SK-N-SH treated with all-trans-retinoic acid at 6 μM for 48 hours (cell line): ENCODE results near the gene LRP3.

Source experiments
- ATAC-seq: fragments of 200-7000 bp; cut with Tn5 transposase; 3 replicates; pipeline ENCODE4 v1.9.1; 2020; ENCODE audit warnings: mild to moderate bottlenecking, moderate library complexity
- ARNTL ChIP-seq: fragments of 450-650 bp; formaldehyde crosslinking; IDR thresholded peaks from 2 replicates; pipeline ENCODE4 v1.5.0; 2020; ENCODE audit warnings: low read depth, mild to moderate bottlenecking, moderate library complexity, borderline replicate concordance
- BACH2 ChIP-seq: fragments of 250-450 bp; sonication (Bioruptor Pico); IDR thresholded peaks from 2 replicates; pipeline ENCODE4 v1.9.0; 2021; ENCODE audit warnings: mild to moderate bottlenecking, borderline replicate concordance
- CSRNP3 ChIP-seq: fragments of 250-450 bp; sonication (Bioruptor Pico); IDR thresholded peaks from 2 replicates; pipeline ENCODE4 v1.5.1; 2021; ENCODE audit warnings: mild to moderate bottlenecking, moderate library complexity
- ESRRG ChIP-seq: fragments of 250-450 bp; sonication (Bioruptor Pico); IDR thresholded peaks from 2 replicates; pipeline ENCODE4 v1.6.1; 2021; ENCODE audit warnings: mild to moderate bottlenecking
- GLIS3 ChIP-seq: fragments of 250-450 bp; sonication (Bioruptor Pico); IDR thresholded peaks from 2 replicates; pipeline ENCODE4 v1.5.0; 2020; ENCODE audit warnings: mild to moderate bottlenecking, moderate library complexity
- ISL1 ChIP-seq: fragments of 250-450 bp; sonication (Bioruptor Pico); IDR thresholded peaks from 2 replicates; pipeline ENCODE4 v2.1.2; 2022; ENCODE audit warnings: mild to moderate bottlenecking, moderate library complexity
- OSR1 ChIP-seq: fragments of 250-450 bp; sonication (Bioruptor Pico); IDR thresholded peaks from 2 replicates; pipeline ENCODE4 v1.8.0; 2022; ENCODE audit warnings: moderate library complexity, mild to moderate bottlenecking, inconsistent platforms
- PATZ1 ChIP-seq: fragments of 250-450 bp; sonication (Bioruptor Pico); IDR thresholded peaks from 2 replicates; pipeline ENCODE4 v1.8.0; 2020; ENCODE audit warnings: mild to moderate bottlenecking, moderate library complexity, borderline replicate concordance
- POU6F1 ChIP-seq: fragments of 250-450 bp; sonication (Bioruptor Pico); IDR thresholded peaks from 2 replicates; pipeline ENCODE4 v1.8.0; 2021; ENCODE audit warnings: low read depth, mild to moderate bottlenecking, moderate library complexity, borderline replicate concordance
- PPARA ChIP-seq: fragments of 250-450 bp; sonication (Bioruptor Pico); IDR thresholded peaks from 2 replicates; pipeline ENCODE4 v1.5.0; 2020; ENCODE audit warnings: mild to moderate bottlenecking, borderline replicate concordance
- RARB ChIP-seq: fragments of 250-450 bp; sonication (Bioruptor Pico); IDR thresholded peaks from 2 replicates; pipeline ENCODE4 v1.8.0; 2021; ENCODE audit warnings: mild to moderate bottlenecking, moderate library complexity
- SNAI2 ChIP-seq: fragments of 250-450 bp; sonication (Bioruptor Pico); IDR thresholded peaks from 2 replicates; pipeline ENCODE4 v1.5.0; 2020; ENCODE audit warnings: mild to moderate bottlenecking, moderate library complexity
- TCF4 ChIP-seq: fragments of 250-450 bp; sonication (Bioruptor Pico); IDR thresholded peaks from 2 replicates; pipeline ENCODE4 v1.8.0; 2021; ENCODE audit warnings: mild to moderate bottlenecking, moderate library complexity, borderline replicate concordance
- TOX ChIP-seq: fragments of 250-450 bp; sonication (Bioruptor Pico); IDR thresholded peaks from 2 replicates; pipeline ENCODE4 v1.8.0; 2021; ENCODE audit warnings: mild to moderate bottlenecking, moderate library complexity, borderline replicate concordance
- ZC3H10 ChIP-seq: fragments of 250-450 bp; sonication (Bioruptor Pico); IDR thresholded peaks from 2 replicates; pipeline ENCODE4 v1.5.1; 2021; ENCODE audit warnings: mild to moderate bottlenecking, moderate library complexity
- ZFP3 ChIP-seq: fragments of 250-450 bp; sonication (Bioruptor Pico); IDR thresholded peaks from 2 replicates; pipeline ENCODE4 v1.5.0; 2020; ENCODE audit warnings: mild to moderate bottlenecking, moderate library complexity
- ZNF565 ChIP-seq: fragments of 450-650 bp; formaldehyde crosslinking; conservative IDR thresholded peaks from 2 replicates; pipeline ENCODE4 v1.5.0; 2020; ENCODE audit warnings: low read depth, mild to moderate bottlenecking, moderate library complexity
- ZNF70 ChIP-seq: fragments of 450-650 bp; formaldehyde crosslinking; IDR thresholded peaks from 2 replicates; pipeline ENCODE4 v1.5.0; 2020; ENCODE audit warnings: mild to moderate bottlenecking, moderate library complexity
- ZNF8 ChIP-seq: fragments of 450-650 bp; formaldehyde crosslinking; IDR thresholded peaks from 2 replicates; pipeline ENCODE4 v1.5.0; 2020; ENCODE audit warnings: mild to moderate bottlenecking, moderate library complexity
- TF ChIP-seq, protein P1 (sequence below): fragments of 250-450 bp; sonication (Bioruptor Pico); IDR thresholded peaks from 2 replicates; pipeline ENCODE4 v1.5.0; 2020; ENCODE audit warnings: mild to moderate bottlenecking, moderate library complexity
- TF ChIP-seq, protein P2 (sequence below): fragments of 250-450 bp; sonication (Bioruptor Pico); IDR thresholded peaks from 2 replicates; pipeline ENCODE4 v1.5.1; 2020; ENCODE audit warnings: low read depth, mild to moderate bottlenecking, moderate library complexity

The LRP3 gene

DNA sequence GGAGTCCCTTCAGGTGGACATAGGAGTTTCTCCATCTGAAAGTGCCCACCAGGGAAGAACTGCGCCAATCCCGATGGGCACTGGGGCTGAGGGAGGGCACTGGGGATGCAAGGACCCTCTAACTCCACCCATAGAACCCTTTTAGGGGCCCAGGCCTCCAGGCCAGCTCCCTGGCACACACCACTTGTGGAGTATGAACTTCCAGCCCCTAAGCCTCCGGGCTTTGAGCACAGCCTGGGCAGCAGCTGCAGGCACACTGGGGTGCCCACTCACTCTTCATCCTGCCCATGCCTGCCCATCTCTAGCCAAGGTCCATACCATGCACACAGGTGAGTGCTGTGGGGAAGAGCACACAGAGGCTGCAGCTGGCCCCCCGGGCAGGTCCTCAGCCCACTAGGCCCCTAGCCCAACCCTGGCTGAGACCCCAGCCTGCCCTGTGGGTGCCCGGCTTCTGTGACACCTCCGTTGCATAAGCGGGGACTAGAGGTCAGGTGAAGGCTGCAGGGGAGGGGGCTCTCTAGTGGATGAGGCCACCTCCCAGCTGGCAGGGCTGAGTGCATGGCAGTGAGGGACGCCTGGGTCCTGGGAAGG lies 46.1 kb downstream of the LRP3 start:
- TF ChIP-seq TCF4 (CRISPR knock-in tag) = no peak
- no peak for TF ChIP-seq SNAI2
- no peak for TF ChIP-seq RARB (CRISPR knock-in tag)
- no peak for TF ChIP-seq ZC3H10 (CRISPR knock-in tag)
- ATAC-seq = no peak

GRCh38 chr19:33241091-33241529 lies 47.0 kb downstream of the LRP3 start:
- TF ChIP-seq SNAI2 (no peak), ZC3H10 (CRISPR knock-in tag) (no peak), POU6F1 (CRISPR knock-in tag) (no peak), ZNF70 (no peak), ZFP3 (no peak), TCF4 (CRISPR knock-in tag) (no peak), GLIS3 (CRISPR knock-in tag) (no peak), ISL1 (CRISPR knock-in tag) (no peak), RARB (CRISPR knock-in tag) (no peak), ARNTL (no peak), OSR1 (CRISPR knock-in tag) (no peak), ZNF565 (CRISPR knock-in tag) (no peak), CSRNP3 (CRISPR knock-in tag) (no peak), TOX (CRISPR knock-in tag) (no peak), PATZ1 (no peak), ESRRG (no peak), PPARA (CRISPR knock-in tag) (no peak), BACH2 (no peak)
- TF ChIP-seq, protein P1, sequence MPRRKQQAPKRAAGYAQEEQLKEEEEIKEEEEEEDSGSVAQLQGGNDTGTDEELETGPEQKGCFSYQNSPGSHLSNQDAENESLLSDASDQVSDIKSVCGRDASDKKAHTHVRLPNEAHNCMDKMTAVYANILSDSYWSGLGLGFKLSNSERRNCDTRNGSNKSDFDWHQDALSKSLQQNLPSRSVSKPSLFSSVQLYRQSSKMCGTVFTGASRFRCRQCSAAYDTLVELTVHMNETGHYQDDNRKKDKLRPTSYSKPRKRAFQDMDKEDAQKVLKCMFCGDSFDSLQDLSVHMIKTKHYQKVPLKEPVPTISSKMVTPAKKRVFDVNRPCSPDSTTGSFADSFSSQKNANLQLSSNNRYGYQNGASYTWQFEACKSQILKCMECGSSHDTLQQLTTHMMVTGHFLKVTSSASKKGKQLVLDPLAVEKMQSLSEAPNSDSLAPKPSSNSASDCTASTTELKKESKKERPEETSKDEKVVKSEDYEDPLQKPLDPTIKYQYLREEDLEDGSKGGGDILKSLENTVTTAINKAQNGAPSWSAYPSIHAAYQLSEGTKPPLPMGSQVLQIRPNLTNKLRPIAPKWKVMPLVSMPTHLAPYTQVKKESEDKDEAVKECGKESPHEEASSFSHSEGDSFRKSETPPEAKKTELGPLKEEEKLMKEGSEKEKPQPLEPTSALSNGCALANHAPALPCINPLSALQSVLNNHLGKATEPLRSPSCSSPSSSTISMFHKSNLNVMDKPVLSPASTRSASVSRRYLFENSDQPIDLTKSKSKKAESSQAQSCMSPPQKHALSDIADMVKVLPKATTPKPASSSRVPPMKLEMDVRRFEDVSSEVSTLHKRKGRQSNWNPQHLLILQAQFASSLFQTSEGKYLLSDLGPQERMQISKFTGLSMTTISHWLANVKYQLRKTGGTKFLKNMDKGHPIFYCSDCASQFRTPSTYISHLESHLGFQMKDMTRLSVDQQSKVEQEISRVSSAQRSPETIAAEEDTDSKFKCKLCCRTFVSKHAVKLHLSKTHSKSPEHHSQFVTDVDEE (CRISPR knock-in tag) = no peak
- TF ChIP-seq, protein P2, sequence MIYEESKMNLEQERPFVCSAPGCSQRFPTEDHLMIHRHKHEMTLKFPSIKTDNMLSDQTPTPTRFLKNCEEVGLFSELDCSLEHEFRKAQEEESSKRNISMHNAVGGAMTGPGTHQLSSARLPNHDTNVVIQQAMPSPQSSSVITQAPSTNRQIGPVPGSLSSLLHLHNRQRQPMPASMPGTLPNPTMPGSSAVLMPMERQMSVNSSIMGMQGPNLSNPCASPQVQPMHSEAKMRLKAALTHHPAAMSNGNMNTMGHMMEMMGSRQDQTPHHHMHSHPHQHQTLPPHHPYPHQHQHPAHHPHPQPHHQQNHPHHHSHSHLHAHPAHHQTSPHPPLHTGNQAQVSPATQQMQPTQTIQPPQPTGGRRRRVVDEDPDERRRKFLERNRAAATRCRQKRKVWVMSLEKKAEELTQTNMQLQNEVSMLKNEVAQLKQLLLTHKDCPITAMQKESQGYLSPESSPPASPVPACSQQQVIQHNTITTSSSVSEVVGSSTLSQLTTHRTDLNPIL (CRISPR knock-in tag) = no peak
- no peak for ATAC-seq

DNA sequence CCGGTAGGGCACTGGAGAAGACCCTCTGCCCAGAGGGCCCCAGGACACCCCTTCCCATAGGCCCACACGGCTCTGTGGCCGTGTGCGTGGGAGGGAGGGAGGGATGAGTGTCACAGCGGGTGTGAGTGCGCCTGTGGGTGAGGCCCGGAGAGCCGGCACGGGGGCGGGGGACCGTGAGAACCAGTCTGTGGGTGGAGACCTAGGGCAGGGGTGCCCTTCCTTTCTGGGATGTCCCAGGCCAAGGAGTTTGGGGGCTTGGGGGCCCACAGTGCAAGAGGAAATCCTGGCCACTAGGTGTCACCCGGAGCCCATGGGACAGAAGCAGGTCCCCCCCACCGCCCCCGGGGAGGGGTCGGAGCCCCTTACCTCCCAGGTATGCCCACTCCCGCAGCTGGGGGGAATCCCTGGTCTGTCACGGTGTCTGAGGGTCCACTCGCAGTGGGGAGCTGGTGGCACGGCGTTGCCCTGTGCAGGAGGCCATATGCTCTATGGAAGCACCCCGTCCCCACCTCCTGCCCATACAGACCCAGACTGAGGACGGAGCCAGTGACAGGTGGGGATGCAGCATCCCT lies 47.5 kb downstream of the LRP3 start:
- peak; percentile 51 for ATAC-seq
- no peak for TF ChIP-seq TOX (CRISPR knock-in tag)
- TF ChIP-seq ZNF565 (CRISPR knock-in tag) = no peak
- no peak for TF ChIP-seq ZNF8
- TF ChIP-seq ZNF70 = no peak
- TF ChIP-seq BACH2 = no peak
- TF ChIP-seq, all 23 proteins: peak for 0
